ENCODE data around the gene AFTPH.

AFTPH gene

DNA sequence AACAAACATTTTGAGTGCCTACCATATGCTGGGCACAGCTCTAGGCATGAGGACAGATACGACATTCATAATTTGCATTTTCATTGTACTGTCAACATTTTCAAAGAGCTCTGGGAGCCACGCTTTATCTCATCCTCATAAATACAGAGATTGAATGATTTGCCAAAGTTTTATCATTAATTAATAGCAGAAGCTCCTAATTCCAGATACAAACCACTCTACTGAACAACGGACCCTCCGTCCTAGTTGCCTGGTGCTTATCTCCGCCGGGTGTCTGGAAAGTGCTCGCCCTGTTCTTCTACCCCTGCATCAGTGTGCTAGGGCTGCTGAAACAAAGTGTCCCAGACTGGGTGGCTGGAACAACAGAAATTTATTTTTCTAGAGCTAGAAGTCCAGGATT, 105.7 kb downstream of the AFTPH start:
- DNase-seq (ENCODE audit: low read depth in 2 of 2, low spot score in 1 of 2), result no peak

DNA sequence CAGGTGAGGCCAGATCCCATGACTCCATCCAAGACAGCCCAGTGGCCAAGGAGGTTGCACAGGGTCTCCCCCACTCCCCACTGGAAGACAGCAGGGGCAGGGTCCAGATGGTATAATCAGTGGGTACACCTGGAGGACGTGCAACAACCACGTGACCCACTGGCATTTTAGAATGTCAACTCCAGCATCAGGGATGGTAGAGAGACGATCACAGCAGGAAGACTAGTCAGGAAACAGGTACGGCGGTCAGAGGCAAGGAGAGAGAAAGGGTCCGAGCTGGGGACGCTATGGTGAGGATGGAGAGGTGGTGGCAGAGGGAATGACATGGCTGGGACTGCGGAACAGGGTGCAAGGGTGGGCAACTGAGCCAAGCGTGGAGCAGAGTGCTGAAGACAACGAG, 106.6 kb downstream of the AFTPH start:
- DNase-seq (ENCODE audit: low read depth in 2 of 2, low spot score in 1 of 2), result no peak

DNA sequence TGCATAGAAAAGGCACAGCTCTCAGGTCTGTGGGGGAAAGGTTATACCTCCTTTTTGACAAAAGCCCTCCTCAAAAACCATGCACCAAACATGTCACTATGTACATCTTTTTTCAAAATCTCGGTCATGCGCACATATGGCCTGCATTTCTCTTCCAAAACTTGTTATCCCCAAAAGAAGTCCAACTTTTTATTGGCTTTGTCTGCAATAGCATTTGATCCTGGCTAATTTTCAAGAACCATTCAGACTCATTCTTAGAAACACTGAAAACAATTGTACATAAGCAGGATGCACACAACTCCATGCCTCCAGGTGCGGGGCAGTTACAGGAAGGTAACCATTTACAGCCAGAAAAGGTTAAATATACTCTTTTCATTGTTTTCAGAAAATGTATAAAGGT, 107.6 kb downstream of the AFTPH start:
- no peak for DNase-seq (ENCODE audit: low read depth in 2 of 2, low spot score in 1 of 2)

DNA sequence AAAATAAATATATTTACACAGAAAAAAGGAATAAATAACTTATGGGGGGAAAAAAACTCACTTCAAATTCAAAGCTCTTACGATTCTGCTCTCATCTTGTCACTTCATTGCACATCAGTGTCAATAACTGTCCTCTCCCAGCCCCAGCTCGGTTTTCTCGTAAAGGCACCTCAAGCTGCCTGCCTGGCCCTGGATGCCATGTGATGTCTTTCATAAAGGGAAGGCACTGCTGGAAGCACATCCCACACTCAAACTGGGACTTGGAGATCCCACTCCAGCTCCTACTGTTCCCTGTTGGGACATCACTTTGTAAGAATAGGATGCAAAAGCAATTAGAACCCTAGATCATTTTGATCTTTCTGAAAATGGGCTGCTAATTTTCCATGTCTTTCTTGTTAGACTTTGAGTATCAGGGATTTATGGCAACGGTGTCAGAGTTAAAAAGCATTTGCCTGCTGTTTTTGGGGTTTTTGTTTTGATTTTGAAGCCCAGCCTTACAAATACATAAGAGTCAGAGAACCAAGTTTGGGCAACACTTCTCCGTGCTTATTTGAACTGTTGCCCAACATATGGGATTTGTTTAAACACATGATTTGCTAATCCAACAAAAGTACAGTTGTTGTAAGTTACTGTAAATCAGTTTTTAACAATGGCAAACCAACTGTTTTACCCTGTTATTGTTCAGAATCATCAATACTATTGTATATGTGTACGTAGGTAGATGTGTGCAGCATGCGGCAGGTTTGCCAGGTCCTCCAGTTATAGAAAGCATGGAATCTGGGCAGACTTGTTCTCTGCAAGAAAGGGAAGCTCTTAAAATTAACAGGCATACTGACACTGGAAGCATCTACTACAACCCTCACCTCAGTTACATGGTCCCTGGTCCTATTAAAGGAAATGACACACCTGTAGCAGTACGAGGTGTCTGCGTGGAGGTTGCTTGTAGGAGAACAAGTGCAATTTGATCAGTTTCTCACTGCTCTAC, 109.0 kb downstream of the AFTPH start:
- DNase-seq (ENCODE audit: low read depth in 2 of 2, low spot score in 1 of 2), result no peak

DNA sequence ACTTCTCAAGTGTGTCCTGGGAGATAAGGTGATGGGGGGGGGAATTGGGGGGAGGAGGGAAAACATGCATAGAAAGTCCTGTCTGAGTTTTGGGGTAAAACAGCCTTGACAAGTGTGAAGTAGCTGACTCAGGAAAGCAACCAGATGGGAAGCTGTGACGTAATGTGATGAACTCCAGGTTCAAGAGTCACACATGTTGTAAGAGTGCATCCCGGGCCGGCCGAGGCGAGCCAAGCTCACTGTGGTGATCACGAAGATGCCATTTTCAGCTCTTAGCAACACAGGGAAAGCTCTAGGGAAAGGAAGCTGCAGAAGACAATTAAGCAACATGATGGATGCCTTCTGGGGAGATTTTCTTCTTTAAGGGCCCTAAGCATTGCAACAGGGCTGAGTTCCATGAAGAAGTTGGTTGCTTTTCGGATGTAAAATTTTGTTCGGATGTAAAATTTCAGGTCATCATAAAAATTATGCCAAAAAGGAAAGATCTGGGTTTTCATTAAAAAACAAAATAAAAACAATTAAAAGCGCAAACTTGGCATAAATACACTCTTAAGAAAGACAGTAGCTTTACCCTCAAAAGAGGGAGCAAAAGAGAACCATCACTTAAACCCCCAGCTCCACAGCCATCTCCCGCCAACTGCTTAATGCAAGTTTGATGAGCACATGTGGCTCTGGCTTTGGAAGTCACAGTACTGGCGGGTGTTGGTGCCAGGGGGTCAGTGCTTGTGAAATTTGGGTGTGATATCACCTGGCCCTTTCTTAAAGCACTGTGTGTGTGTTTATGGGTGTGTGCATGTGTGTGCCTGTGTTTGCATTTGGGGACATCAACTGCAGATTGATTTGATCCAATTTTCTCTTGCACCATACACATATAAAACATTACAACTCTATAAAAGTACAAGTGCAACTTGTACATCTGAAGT, 110.5 kb downstream of the AFTPH start:
- no peak for DNase-seq (ENCODE audit: low read depth in 2 of 2, low spot score in 1 of 2)

DNA sequence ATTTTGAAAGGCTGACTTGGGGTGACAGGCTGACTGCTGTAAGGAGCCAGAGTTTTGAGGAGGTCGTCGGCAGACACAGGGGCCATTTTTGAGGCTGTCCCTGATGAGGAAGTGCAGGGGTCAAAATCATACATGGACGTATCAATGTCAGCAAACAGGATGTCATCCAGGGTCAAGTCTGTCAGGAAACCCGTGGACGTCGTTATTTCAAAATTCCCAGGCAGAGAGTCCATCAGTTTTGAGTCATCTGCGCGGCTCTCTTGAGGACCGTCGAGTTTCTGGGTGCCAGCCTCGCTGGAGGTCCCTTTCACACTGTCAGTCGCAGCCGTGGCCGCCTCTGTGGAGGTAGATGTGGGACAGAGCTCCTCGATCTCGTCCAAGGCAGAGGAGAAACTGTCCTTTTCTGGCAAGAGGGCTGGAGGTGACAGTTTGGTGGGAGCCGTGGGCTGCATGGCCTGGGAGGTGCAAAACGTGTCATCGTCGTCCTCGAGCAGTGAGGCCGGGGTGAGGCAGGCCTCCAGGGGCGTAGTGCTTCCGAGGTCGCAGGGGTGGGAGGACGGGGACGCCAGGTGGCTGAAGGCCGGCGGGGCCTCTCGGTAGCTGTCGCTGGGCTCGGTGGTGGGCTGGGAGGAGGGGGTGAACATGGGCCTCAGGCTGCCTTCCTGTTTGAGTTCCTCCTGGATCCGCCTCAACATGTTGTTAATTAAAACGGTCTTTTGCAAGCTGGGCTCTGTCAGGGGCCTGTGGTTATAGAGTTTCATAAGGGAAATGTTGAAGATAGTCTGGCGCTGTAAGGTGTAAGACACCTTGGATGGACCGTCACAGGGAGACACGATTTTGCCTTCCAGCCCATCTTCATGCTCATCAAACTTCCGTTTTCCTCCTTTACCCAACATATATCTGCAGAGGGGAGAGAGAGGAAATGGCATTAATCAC, 112.1 kb downstream of the AFTPH start:
- DNase-seq (ENCODE audit: low read depth in 2 of 2, low spot score in 1 of 2), result no peak

DNA sequence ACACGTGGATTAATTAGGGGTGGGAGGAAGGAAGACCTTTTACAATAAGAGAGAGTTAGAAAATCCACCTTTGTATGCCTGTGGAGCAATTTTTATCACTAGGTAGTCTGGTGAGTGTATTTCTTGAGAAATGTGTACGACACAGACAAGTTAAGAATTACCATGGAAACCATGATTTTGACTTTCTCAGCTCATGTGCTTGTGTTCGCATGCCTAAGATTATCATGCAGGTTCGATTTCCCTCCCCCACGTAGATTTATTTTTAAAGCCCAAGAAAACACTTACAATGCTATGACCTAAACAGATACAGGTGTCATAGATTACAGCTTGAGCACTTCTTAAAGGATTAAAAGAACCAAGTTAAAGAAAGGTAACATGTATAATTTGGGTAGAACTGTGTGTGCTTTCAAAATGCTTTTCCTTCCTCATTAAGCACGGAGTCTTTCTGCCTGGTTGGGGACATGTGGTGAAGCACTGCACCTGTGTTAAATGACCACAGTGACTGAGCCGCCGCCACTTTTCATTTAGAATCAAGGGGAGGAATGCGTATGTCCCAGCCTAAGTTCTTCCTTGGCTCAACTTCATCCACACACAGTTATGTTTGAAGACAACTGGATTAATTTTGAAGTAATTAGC, 113.0 kb downstream of the AFTPH start:
- no peak for DNase-seq (ENCODE audit: low read depth in 2 of 2, low spot score in 1 of 2)

DNA sequence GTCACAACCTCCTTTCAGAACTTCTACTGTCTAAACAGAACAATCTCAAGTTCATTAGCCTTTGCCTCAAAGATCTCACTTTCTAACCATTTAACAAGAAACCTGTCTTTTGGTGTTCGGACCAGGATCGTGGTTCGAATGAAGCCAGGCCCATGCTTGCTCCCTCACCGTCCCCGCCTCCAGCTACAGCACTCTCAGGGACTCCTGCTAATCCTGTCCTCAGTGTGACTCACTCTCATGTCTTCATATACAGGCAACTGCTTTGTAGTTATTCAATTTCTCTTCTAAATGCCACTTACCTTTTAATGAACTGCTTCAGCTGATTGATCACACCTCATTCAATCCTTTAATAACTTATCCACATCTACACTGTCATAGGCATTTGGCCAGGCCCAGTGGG, 113.8 kb downstream of the AFTPH start:
- DNase-seq (ENCODE audit: low read depth in 2 of 2, low spot score in 1 of 2), result no peak

DNA sequence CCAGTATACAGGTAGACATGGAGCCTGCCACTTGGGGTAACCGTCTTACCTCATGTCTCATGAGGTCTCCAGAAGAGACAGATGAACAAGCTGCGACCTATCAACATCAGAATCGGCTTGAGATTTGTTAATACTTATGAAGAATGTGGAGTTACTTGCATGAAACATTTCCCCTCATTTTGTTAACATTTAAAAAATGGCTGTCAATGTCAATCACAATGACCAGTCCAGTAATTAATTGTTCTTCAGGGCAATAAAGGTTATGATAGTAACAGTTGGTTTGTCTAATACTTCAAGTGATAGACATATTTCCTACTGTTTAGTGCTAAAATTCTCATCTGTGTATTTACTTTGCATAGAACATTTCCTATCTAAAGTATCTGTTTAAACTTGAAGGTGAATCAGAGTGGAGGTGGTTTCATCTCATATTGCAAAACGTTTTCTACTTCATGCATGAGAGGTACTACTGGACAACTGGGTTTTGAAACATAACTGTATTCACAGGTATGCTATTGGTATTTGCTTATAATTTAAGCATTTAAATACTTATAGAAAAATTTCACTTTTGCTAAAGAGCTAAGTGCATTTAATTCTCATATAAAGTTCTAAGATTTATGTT, 114.5 kb downstream of the AFTPH start:
- no peak for DNase-seq (ENCODE audit: low read depth in 2 of 2, low spot score in 1 of 2)

DNA sequence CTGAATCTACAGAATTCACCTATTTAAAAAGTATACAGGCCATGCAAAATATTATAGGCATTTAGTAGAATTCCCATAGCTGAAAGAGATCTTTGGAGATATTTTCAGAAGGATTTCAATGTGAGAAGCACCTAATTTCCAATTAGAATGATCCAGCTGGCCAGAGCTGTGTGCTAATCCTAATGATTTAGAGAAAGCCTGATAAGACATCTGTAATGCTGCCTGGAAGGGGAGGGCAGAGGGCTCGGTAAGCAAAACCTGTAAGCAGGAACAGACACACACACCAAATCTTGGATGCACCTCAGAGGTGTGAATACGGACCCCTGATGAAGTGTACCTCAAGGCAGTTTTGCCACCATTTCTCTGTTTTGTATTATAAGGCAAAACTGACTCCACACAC, 115.6 kb downstream of the AFTPH start:
- DNase-seq (ENCODE audit: low read depth in 2 of 2, low spot score in 1 of 2), result no peak

DNA sequence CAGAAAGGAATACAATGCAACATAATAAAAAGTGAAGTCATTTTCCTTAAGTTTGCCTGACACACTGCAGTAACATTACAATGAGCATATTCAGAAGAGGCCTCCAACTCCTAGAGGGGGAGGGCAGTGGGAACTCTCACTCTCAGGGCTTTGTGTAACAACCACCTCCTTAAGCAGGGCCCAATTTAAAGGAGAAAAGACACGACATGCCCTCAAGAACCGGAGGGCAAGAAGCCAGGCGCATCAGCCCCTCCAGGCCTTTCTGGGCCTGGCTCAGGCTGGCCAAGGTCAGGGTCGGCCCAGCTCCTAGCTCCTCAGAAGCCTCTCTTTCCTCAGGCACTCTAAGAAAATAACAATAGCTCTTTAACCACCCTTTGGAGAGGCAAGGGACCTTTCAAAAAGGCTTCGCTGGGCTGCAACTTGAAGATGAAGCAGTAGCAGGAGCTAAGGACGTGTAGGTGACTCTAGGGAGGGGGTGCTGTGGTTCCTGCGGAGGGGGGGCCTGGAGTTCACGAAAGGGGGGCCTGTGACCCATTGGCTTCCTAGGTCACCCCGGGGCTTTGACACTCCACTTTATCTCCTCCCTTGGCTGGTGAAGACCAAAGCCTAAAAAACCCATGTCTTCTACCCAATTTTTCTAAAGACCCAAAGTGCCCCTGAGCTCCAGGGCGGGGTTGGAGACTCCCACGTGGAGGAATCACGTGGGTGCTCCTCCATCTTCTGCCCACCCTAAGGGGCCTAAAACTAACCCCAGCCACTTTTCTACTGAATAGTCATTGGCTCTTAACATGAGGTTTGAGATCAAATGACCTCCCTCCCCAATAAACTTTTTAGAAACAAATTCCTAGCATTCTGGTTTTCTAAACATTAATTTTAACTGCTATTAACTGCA, 116.3 kb downstream of the AFTPH start:
- DNase-seq (ENCODE audit: low read depth in 2 of 2, low spot score in 1 of 2), result no peak

DNA sequence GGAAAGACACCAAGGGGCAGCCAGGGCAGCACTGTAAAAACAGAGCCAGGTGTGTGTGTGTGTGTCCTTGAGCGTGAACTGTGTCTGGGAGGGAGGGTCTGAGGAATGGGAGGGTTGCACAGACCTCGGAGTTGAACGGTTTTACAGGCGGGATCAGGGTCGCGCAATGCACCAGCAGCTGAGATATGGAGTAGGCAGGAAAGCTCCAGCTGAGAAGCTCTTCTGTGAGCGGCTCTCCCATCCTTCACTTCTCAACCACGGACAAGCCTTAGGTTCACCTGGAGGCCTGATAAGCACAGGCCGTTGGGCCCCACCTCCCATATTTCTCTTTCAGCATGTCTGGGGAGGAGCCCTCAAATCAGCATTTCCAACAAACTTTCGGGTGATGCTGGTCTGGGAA, 117.5 kb downstream of the AFTPH start:
- DNase-seq (ENCODE audit: low read depth in 2 of 2, low spot score in 1 of 2), result no peak
